Measurements from ENCODE around the gene DDX23.

DNA sequence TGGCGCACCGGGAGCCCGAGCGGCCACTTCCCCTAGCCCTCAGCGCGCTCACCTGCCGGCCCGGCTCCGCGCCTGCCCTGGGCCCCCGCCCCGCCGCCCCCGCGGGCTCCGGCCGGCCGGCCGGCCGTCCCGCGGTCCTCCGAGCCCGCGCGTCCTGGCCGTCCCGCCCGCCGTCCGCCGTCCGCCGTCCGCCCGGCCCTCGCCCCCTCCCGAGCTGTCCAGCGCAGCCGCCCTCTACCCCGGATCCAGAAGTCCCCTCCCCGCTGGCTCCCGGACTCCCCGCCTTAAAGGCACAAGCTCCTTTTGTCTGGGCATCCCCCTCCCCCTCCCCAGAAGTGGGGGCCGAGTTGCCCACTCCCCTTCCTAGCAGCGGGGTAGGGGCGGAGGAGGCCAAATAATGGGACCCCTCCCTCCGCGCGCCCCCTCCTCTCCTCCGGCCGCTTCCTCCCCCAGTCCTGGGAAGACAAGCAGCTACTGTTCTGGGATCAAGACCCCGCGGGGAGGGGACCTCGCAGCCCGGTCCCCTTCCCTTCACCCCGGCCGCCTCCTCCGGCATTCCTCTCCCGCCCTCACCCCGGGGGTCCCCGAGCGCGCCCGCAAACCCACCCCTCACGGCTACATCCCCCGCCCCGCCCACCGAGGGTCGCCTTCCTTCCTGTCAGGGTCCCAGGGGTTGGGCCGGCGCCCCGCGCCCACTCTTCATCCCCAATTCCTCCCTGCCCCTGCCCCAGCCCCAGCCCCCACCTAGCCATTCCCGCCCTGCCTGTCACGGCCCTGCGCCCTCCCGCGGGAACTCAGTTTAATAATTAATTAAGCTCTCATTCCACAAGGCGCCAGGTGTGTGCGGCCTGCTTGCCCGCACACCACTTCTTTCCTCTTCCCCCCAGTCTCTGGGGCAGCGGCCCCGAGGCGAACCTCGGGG is 62.8 kb downstream of the DDX23 start, which contains the start of gene ADCY6:
- TF ChIP-seq ZFP36 (IDR thresholded peaks at IDR 0.05; ENCODE audit: borderline replicate concordance, partially characterized antibody) (no peak), MAFK (IDR thresholded peaks at IDR 0.05; ENCODE audit: partially characterized antibody) (no peak)
- TF ChIP-seq, protein P1, sequence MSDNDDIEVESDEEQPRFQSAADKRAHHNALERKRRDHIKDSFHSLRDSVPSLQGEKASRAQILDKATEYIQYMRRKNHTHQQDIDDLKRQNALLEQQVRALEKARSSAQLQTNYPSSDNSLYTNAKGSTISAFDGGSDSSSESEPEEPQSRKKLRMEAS (IDR thresholded peaks at IDR 0.05), result peak; percentile 49
- TF ChIP-seq, protein P2, sequence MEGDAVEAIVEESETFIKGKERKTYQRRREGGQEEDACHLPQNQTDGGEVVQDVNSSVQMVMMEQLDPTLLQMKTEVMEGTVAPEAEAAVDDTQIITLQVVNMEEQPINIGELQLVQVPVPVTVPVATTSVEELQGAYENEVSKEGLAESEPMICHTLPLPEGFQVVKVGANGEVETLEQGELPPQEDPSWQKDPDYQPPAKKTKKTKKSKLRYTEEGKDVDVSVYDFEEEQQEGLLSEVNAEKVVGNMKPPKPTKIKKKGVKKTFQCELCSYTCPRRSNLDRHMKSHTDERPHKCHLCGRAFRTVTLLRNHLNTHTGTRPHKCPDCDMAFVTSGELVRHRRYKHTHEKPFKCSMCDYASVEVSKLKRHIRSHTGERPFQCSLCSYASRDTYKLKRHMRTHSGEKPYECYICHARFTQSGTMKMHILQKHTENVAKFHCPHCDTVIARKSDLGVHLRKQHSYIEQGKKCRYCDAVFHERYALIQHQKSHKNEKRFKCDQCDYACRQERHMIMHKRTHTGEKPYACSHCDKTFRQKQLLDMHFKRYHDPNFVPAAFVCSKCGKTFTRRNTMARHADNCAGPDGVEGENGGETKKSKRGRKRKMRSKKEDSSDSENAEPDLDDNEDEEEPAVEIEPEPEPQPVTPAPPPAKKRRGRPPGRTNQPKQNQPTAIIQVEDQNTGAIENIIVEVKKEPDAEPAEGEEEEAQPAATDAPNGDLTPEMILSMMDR (IDR thresholded peaks at IDR 0.05), result no peak
- TF ChIP-seq, protein P3, sequence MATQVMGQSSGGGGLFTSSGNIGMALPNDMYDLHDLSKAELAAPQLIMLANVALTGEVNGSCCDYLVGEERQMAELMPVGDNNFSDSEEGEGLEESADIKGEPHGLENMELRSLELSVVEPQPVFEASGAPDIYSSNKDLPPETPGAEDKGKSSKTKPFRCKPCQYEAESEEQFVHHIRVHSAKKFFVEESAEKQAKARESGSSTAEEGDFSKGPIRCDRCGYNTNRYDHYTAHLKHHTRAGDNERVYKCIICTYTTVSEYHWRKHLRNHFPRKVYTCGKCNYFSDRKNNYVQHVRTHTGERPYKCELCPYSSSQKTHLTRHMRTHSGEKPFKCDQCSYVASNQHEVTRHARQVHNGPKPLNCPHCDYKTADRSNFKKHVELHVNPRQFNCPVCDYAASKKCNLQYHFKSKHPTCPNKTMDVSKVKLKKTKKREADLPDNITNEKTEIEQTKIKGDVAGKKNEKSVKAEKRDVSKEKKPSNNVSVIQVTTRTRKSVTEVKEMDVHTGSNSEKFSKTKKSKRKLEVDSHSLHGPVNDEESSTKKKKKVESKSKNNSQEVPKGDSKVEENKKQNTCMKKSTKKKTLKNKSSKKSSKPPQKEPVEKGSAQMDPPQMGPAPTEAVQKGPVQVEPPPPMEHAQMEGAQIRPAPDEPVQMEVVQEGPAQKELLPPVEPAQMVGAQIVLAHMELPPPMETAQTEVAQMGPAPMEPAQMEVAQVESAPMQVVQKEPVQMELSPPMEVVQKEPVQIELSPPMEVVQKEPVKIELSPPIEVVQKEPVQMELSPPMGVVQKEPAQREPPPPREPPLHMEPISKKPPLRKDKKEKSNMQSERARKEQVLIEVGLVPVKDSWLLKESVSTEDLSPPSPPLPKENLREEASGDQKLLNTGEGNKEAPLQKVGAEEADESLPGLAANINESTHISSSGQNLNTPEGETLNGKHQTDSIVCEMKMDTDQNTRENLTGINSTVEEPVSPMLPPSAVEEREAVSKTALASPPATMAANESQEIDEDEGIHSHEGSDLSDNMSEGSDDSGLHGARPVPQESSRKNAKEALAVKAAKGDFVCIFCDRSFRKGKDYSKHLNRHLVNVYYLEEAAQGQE (IDR thresholded peaks at IDR 0.05), result no peak
